ENCODE results near the gene CABYR.

The CABYR gene

DNA sequence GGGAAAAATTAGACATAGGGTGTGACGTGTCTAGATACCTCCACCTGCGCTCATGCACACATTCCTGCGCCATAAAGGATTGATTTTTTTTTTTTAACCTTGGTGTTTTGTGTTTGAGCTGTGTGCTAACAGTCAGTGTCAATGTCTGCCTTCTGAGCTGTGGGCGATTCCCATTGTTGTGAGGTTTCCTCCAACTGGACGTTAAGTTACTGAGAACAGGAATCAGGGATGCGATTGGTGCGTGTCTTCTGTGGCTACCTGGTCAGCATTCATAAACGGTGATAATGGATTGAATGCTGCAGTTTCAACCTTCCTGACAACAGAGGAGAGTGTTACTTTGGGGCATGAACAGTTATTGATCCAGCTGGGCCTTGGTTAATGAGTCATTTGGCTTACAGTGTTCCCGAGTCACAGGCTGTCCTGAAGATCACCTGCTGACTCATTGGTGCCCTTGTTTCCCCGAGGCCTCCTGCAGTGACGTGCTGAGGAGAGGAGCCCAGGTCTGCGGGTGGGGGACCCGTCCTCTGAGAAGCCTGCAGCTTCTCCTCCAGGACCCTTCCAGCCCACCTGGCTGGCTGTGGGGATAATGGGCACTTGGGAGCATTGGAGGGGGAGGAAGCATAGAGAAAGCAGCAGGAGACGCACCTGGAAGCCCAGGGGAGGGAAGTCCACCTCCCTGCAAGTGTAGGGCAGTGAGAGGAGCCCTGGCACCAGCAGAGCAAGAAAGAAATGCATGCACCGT is 25.8 kb upstream of the CABYR start:
- H3K4me3 Mint-ChIP-seq, result no peak overlapping the region
- no peaks in the 10 kb centered on the region for H3K9me3 Mint-ChIP-seq
- no peaks in the 10 kb centered on the region for H3K4me1 Mint-ChIP-seq
- H3K36me3 Mint-ChIP-seq (ENCODE audit: low read depth), result no peaks in the 10 kb centered on the region
- no peak overlapping the region for H3K27ac Mint-ChIP-seq
- TF ChIP-seq, protein P1, sequence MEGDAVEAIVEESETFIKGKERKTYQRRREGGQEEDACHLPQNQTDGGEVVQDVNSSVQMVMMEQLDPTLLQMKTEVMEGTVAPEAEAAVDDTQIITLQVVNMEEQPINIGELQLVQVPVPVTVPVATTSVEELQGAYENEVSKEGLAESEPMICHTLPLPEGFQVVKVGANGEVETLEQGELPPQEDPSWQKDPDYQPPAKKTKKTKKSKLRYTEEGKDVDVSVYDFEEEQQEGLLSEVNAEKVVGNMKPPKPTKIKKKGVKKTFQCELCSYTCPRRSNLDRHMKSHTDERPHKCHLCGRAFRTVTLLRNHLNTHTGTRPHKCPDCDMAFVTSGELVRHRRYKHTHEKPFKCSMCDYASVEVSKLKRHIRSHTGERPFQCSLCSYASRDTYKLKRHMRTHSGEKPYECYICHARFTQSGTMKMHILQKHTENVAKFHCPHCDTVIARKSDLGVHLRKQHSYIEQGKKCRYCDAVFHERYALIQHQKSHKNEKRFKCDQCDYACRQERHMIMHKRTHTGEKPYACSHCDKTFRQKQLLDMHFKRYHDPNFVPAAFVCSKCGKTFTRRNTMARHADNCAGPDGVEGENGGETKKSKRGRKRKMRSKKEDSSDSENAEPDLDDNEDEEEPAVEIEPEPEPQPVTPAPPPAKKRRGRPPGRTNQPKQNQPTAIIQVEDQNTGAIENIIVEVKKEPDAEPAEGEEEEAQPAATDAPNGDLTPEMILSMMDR (IDR thresholded peaks at IDR 0.05; ENCODE audit: unreplicated experiment in 3 of 3), result no peak
- no peaks in the 10 kb centered on the region for H3K27me3 Mint-ChIP-seq (ENCODE audit: low read depth)

DNA sequence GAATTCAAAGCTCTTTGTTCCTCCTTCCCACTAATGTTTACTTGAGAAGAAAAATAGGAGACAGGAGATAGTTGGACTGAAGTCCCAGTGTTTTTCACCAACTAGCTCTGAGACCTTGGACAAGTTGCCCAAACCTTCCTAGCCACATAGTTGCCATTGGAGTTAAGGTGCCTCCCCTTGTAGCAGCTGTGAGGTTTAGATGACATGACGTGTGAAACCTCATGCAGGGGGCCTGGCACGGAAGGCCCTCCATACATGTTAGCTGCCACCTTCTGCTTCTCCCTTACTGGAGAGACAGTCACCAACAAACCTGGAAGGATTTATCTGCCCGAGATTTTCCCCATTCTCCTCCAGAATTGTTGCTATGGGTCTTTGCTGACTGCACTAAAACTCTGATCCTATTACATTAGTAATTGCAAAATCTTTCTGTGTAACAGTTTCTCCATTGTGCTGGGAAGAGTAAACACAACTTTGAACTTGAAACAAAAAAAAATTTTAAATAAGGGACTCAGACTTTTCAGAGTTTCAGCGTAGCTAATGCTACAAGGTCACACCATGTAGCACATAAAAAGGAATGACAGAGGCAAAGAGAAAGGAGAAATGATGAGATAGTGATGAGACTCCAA is 23.8 kb upstream of the CABYR start:
- no peaks in the 10 kb centered on the region for H3K4me1 Mint-ChIP-seq
- H3K27ac Mint-ChIP-seq, result no peak overlapping the region
- no peak overlapping the region for H3K4me3 Mint-ChIP-seq
- TF ChIP-seq, protein P1 (IDR thresholded peaks at IDR 0.05; ENCODE audit: unreplicated experiment in 3 of 3), result no peak
- H3K9me3 Mint-ChIP-seq, result no peaks in the 10 kb centered on the region
- H3K36me3 Mint-ChIP-seq (ENCODE audit: low read depth), result no peaks in the 10 kb centered on the region
- no peaks in the 10 kb centered on the region for H3K27me3 Mint-ChIP-seq (ENCODE audit: low read depth)

DNA sequence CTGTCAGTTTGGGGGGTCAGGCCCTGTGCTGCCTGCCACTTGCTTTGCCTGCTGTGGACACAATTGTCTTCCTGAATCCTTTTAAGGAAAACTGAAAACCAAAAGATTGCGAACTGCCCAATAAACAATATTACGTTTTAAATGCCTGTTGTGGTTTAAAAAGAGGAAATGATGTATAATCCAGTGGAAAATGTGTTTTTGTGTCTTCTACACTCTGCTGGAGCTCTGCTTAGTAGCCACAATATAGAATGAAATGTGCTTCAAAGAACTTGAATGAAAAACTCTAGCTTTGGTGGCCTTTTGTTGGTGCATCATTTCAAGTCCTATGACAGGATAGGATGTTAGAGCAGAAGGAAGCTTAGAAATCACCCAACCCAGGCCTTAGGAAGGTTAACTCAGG is 23.2 kb upstream of the CABYR start:
- TF ChIP-seq, protein P1 (IDR thresholded peaks at IDR 0.05; ENCODE audit: unreplicated experiment in 3 of 3), result no peak
- peaks cover 3% of the 10 kb centered on the region for H3K36me3 Mint-ChIP-seq (ENCODE audit: low read depth)
- H3K4me1 Mint-ChIP-seq, result no peaks in the 10 kb centered on the region
- no peaks in the 10 kb centered on the region for H3K9me3 Mint-ChIP-seq
- no peak overlapping the region for H3K27ac Mint-ChIP-seq
- H3K27me3 Mint-ChIP-seq (ENCODE audit: low read depth), result no peaks in the 10 kb centered on the region
- no peak overlapping the region for H3K4me3 Mint-ChIP-seq

DNA sequence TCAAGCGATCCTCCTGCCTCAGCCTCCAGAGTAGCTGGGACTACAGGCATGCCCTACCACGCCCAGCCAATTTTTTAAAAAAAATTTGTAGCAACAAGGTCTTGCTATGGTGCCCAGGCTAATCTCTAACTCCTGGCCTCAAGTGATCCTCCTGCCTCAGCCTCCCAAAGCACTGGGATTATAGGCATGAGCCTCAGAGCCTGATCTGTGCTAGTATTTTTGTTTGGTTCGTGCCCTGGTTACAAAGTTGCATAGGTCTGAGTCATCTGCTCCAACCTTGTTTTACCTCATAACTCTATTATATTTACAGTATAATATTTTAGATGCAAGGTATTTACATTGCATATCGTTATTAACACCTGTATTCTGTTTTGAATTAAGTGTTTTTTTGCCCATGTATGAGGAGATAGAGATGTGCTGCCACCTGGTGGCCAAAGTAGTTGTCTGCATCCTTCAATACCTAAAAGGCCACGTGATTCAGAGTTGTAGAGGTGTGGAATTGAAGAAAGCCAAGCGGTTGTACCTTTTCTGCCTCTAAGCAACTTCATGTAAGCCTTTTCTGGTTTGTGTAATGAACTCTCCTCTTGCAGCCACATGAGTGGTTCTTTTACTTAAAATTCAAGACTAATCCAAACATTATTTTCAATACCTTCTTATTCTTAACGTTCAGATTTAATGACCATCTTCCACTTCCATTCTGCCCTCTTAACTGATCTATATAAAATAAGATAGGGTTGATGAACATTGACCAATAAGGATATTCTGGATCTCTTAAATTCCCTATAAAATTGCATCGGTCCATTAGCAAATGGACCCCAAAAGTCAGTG is 19.9 kb upstream of the CABYR start:
- Mint-ChIP-seq H3K27ac (no peak overlapping the region), H3K9me3 (no peaks in the 10 kb centered on the region), H3K27me3 (ENCODE audit: low read depth) (no peaks in the 10 kb centered on the region), H3K4me1 (no peaks in the 10 kb centered on the region), H3K4me3 (no peak overlapping the region), H3K36me3 (ENCODE audit: low read depth) (peaks cover 6% of the 10 kb centered on the region)
- TF ChIP-seq, protein P1 (IDR thresholded peaks at IDR 0.05; ENCODE audit: unreplicated experiment in 3 of 3), result peak; percentile 93

DNA sequence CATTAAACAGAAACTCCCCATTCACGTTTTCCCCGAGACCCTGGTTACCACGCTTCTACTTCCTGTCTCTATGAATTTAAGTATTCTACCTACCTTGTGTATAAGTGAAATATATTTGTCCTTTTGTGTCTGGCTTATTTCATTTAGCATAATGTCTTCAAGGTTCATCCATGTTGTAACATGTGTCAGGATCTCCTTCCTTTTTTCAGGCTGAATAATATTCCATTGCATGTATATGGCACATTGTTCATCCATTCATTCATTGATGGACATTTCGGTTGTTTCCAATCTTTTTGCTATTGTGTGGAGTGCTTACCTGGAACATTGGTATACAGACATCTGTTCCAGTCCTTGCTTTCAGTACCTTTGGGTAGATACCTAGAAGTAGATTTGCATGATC is 18.2 kb upstream of the CABYR start:
- H3K4me3 Mint-ChIP-seq, result no peak overlapping the region
- H3K27ac Mint-ChIP-seq, result no peak overlapping the region
- peaks cover 10% of the 10 kb centered on the region for H3K36me3 Mint-ChIP-seq (ENCODE audit: low read depth)
- H3K27me3 Mint-ChIP-seq (ENCODE audit: low read depth), result no peaks in the 10 kb centered on the region
- TF ChIP-seq, protein P1 (IDR thresholded peaks at IDR 0.05; ENCODE audit: unreplicated experiment in 3 of 3), result no peak
- no peaks in the 10 kb centered on the region for H3K4me1 Mint-ChIP-seq
- no peaks in the 10 kb centered on the region for H3K9me3 Mint-ChIP-seq
